ENCODE data around the gene CAPN12.

CAPN12 gene

GRCh38 chr19:38721979-38722773 is 22.1 kb downstream of the CAPN12 start:
- no peak for DNase-seq (ENCODE audit: low read depth)
- H3K4me3 ChIP-seq (ENCODE audit: low read depth, low read length) = no peak overlapping the region
- TF ChIP-seq, protein P1, sequence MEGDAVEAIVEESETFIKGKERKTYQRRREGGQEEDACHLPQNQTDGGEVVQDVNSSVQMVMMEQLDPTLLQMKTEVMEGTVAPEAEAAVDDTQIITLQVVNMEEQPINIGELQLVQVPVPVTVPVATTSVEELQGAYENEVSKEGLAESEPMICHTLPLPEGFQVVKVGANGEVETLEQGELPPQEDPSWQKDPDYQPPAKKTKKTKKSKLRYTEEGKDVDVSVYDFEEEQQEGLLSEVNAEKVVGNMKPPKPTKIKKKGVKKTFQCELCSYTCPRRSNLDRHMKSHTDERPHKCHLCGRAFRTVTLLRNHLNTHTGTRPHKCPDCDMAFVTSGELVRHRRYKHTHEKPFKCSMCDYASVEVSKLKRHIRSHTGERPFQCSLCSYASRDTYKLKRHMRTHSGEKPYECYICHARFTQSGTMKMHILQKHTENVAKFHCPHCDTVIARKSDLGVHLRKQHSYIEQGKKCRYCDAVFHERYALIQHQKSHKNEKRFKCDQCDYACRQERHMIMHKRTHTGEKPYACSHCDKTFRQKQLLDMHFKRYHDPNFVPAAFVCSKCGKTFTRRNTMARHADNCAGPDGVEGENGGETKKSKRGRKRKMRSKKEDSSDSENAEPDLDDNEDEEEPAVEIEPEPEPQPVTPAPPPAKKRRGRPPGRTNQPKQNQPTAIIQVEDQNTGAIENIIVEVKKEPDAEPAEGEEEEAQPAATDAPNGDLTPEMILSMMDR (IDR thresholded peaks at IDR 0.05; ENCODE audit: insufficient read depth, low read depth, low read length, missing control alignments) = no peak

DNA sequence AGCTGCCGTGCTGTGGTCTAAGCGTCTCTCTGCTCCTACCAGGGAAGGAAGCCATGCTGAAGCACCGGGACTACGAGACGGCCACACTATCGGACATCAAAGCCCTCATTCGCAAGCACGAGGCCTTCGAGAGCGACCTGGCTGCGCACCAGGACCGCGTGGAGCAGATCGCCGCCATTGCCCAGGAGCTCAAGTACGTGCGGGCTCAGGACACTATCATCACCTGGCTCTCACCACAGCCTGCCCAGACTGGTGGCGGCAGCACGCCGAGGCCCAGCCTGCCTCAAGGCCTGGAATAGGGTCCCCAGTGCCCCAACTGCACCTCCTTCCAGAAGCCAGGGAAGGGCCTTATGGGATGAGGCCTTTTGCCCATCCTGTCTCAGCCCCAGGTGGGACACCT is 22.8 kb downstream of the CAPN12 start:
- DNase-seq (ENCODE audit: low read depth) = no peak
- no peak overlapping the region for H3K4me3 ChIP-seq (ENCODE audit: low read depth, low read length)
- TF ChIP-seq, protein P1 (IDR thresholded peaks at IDR 0.05; ENCODE audit: insufficient read depth, low read depth, low read length, missing control alignments) = no peak

DNA sequence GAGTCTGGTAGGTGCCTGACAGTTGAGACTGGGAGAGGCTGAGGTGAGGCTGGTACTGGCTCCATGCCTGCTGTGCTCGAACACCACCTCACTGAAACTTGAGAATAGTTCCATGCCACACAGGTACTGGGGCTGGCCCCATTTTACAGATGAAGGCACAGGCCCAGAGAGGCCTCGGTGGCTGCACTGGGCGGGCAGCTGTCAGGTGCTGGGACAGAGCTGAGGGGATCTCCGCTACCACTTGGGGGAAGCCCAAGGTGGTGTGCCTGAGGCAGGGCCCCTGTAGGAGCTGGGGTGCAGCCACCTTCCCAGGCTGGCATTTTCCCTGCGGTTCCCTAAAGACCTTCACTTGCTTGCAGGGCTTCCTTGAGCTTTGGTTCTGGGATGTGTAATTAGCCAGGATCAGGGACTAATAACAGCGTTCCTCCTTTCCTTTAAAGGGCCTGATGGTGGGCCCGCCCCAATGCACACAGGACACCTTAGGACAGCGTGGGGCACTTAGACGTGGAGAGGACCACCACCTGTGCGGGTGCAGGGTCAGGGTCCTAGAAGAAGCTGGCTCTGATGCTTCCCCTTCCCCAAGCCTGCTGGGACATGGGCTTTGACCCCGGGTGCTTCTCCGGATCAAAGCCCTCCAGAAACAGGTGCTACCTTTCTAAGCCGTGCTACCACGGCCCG is 23.6 kb downstream of the CAPN12 start:
- DNase-seq (ENCODE audit: low read depth) = no peak
- H3K4me3 ChIP-seq (ENCODE audit: low read depth, low read length) = no peak overlapping the region
- TF ChIP-seq, protein P1 (IDR thresholded peaks at IDR 0.05; ENCODE audit: insufficient read depth, low read depth, low read length, missing control alignments) = no peak

- DNase-seq (ENCODE audit: low read depth) = no peak
Measured at GRCh38 chr19:38719761-38720558, 24.3 kb downstream of the CAPN12 start.

GRCh38 chr19:38718747-38719543 is 25.3 kb downstream of the CAPN12 start:
- DNase-seq (ENCODE audit: low read depth) = no peak

More at GRCh38 chr19:38719761-38720558, 24.3 kb downstream of the CAPN12 start:
- no peak overlapping the region for H3K4me3 ChIP-seq (ENCODE audit: low read depth, low read length)
- TF ChIP-seq, protein P1 (IDR thresholded peaks at IDR 0.05; ENCODE audit: insufficient read depth, low read depth, low read length, missing control alignments) = no peak

More at GRCh38 chr19:38718747-38719543, 25.3 kb downstream of the CAPN12 start:
- TF ChIP-seq, protein P1 (IDR thresholded peaks at IDR 0.05; ENCODE audit: insufficient read depth, low read depth, low read length, missing control alignments) = no peak
- H3K4me3 ChIP-seq (ENCODE audit: low read depth, low read length) = no peak overlapping the region
